Sigmoid colon (tissue), 7 donors: Measurements from ENCODE around the gene ZNHIT1. TPM values are rescaled to one million over a fixed set of nuclear protein-coding genes. Genes with fewer than 3 reads are reported as not detected.

Experiments
- DNase-seq: peaks from one replicate; pipeline ENCODE4 v3.0.0-alpha.2; 2019
- H3K27ac ChIP-seq, 4 donors: fragments of 200-600 bp; sonication (generic); one replicate each; pipeline ENCODE4 v1.5.1; 2016 to 2019; ENCODE audit warnings: mild to moderate bottlenecking in 1 of 4
- H3K27me3 ChIP-seq, 3 donors: fragments of 200-600 bp; sonication (generic); one replicate each; pipeline ENCODE4 v1.5.1; 2019; ENCODE audit warnings: mild to moderate bottlenecking in 1 of 3
- H3K36me3 ChIP-seq, 4 donors: fragments of 200-600 bp; sonication (generic); one replicate each; pipeline ENCODE4 v1.5.1; 2016 to 2019
- H3K4me1 ChIP-seq, 4 donors: fragments of 200-600 bp; sonication (generic); one replicate each; pipeline ENCODE4 v1.5.1; 2017 to 2019
- H3K4me3 ChIP-seq, 4 donors: fragments of 200-600 bp; sonication (generic); one replicate each; pipeline ENCODE4 v1.5.1; 2017 to 2019; ENCODE audit warnings: mild to moderate bottlenecking in 2 of 4, moderate library complexity in 1 of 4
- H3K9me3 ChIP-seq, 4 donors: fragments of 200-600 bp in 3 of 4; sonication (generic) in 3 of 4; one replicate each; pipeline versions ENCODE4 v1.5.1 to v1.6.1; 2013 to 2019
- CTCF ChIP-seq, 4 experiments: fragments of 450-650 bp in 3 of 4; fragments of 200-600 bp in 1 of 4; IDR thresholded peaks; one replicate each; pipeline ENCODE4 v1.5.1; 2016 to 2019; ENCODE audit warnings: antibody characterized with exemption in 4 of 4, mild to moderate bottlenecking in 3 of 4, moderate library complexity in 2 of 4
- EP300 ChIP-seq, 4 donors: sonication (generic); formaldehyde crosslinking; IDR thresholded peaks; one replicate each; pipeline ENCODE4 v1.6.1; 2017; ENCODE audit warnings: antibody characterized with exemption in 4 of 4
- POLR2A ChIP-seq, 2 donors: fragments of 450-650 bp; IDR thresholded peaks; one replicate each; pipeline ENCODE4 v1.6.1; 2016; ENCODE audit warnings: antibody characterized with exemption in 2 of 2, mild to moderate bottlenecking in 2 of 2, moderate library complexity in 2 of 2
- POLR2AphosphoS5 ChIP-seq, 4 donors: sonication (generic); formaldehyde crosslinking; IDR thresholded peaks; one replicate each; pipeline ENCODE4 v1.6.1; 2017; ENCODE audit warnings: antibody characterized with exemption in 4 of 4
- WGBS, 2 donors: extraction: QIAGEN DNeasy Blood & Tissue Kit; methylation state at CpG; one replicate each; pipeline ENCODE4 v1.1.7; 2013; 5-methylcytosine and 5-hydroxymethylcytosine counted together
- intact Hi-C: fragments of 100-400 bp; cut with DNase I; formaldehyde crosslinking; loops from one replicate; pipeline ENCODE4 v1.15.1; 2023
- polyA plus RNA-seq, 3 donors: library from polyadenylated mRNA; stranded (reverse); fragments of 200-250 nt; gene quantifications; one replicate each; pipeline ENCODE4 v1.2.3, GENCODE V29; 2013
- total RNA-seq, 4 donors: library from RNA; depleted of rRNA; stranded (reverse); fragments of >200 nt; gene quantifications; one replicate each; pipeline ENCODE4 v1.1.0, GENCODE V29; 2016
- donor health status: healthy with polysubstance abuse.
- donor health status: Bipolar disorder and iron deficiency.
- donor health status: healthy.

ZNHIT1 gene
- total and polyA plus RNA-seq, 7 donors: 64.8 to 200 (median 97.4) TPM

- no peak overlapping the region for H3K4me3 ChIP-seq
- no peak for DNase-seq
- peaks cover 42 to 99% (median 93%) of the 10 kb centered on the region in 3 donors for H3K27me3 ChIP-seq
- no peaks in the 10 kb centered on the region for H3K36me3 ChIP-seq
- intact Hi-C loops: no loop called here
- H3K27ac ChIP-seq: no peak overlapping the region
- no peak for TF ChIP-seq POLR2AphosphoS5 (IDR thresholded peaks at IDR 0.05)
- TF ChIP-seq CTCF (IDR thresholded peaks at IDR 0.05): no peak
- TF ChIP-seq EP300 (IDR thresholded peaks at IDR 0.05): no peak
- no peak for TF ChIP-seq POLR2A (IDR thresholded peaks at IDR 0.05)
- H3K4me1 ChIP-seq: peaks cover 0 to 20% (median 17%) of the 10 kb centered on the region in 4 donors
- no peaks in the 10 kb centered on the region for H3K9me3 ChIP-seq
- 2% methylated on average over 20 of the region's 20 CpGs for WGBS, 2 donors
These were observed 38.8 kb upstream of the ZNHIT1 start for GRCh38 chr7:101179117-101179516.

GRCh38 chr7:101179713-101180112 lies 38.3 kb upstream of the ZNHIT1 start:
- Histone ChIP-seq H3K27ac (no peak overlapping the region), H3K9me3 (no peaks in the 10 kb centered on the region), H3K27me3 (peaks cover 36 to 99% (median 91%) of the 10 kb centered on the region in 3 donors), H3K4me3 (no peak overlapping the region), H3K36me3 (no peaks in the 10 kb centered on the region), H3K4me1 (peaks cover 0 to 17% (median 15%) of the 10 kb centered on the region in 4 donors)
- intact Hi-C loops: no loop called here
- WGBS, 2 donors: 3 to 6% methylated on average over 27 of the region's 27 CpGs
- no peak for DNase-seq
- no peak for TF ChIP-seq POLR2AphosphoS5 (IDR thresholded peaks at IDR 0.05)

- DNase-seq: no peak
- no peaks in the 10 kb centered on the region for H3K9me3 ChIP-seq
- TF ChIP-seq CTCF (IDR thresholded peaks at IDR 0.05) (no peak), POLR2A (IDR thresholded peaks at IDR 0.05) (no peak)
- WGBS, 2 donors: 5% methylated on average over 56 of the region's 56 CpGs
- H3K4me1 ChIP-seq: peaks cover 0 to 17% (median 15%) of the 10 kb centered on the region in 4 donors
- H3K27me3 ChIP-seq: peaks cover 32 to 94% (median 86%) of the 10 kb centered on the region in 3 donors
- H3K27ac ChIP-seq: no peak within 1 kb of the TSS
- H3K36me3 ChIP-seq: no peaks in the 10 kb centered on the region
- no peak within 1 kb of the TSS for H3K4me3 ChIP-seq
- intact Hi-C loops: no loop called here
These were observed 37.7 kb upstream of the ZNHIT1 start, which contains the start of gene NAT16 for GRCh38 chr7:101180130-101180755. Gene NAT16, minus strand, starts transcription at chr7:101180293. Its CDS starts 5,486 bp downstream, at chr7:101174807.

- peaks cover 9 to 54% (median 42%) of the 10 kb centered on the region in 3 donors for H3K27me3 ChIP-seq
These were observed 32.6 kb upstream of the ZNHIT1 start for GRCh38 chr7:101185258-101185839.

More at GRCh38 chr7:101185258-101185839, 32.6 kb upstream of the ZNHIT1 start:
- no peak overlapping the region for H3K4me3 ChIP-seq
- DNase-seq: no peak
- intact Hi-C loops: no loop called here
- H3K4me1 ChIP-seq: peaks cover 0 to 1% (median under 1%) of the 10 kb centered on the region in 4 donors
- no peaks in the 10 kb centered on the region for H3K9me3 ChIP-seq
- no peak overlapping the region for H3K27ac ChIP-seq
- WGBS, 2 donors: 38 to 54% methylated on average over 5 of the region's 5 CpGs
- H3K36me3 ChIP-seq: no peaks in the 10 kb centered on the region
- TF ChIP-seq POLR2AphosphoS5 (IDR thresholded peaks at IDR 0.05) (no peak), EP300 (IDR thresholded peaks at IDR 0.05) (no peak), POLR2A (IDR thresholded peaks at IDR 0.05) (no peak), CTCF (IDR thresholded peaks at IDR 0.05) (no peak)
